BLaER1 treated with 17β-estradiol and CSF1 and Interleukin-3, amounts not matched to agents 10 nM and 100 nM (cell line): ENCODE measurements around the gene DLG2.

Experiments
- H3K27ac ChIP-seq, 11 experiments: shearing (Covaris generic); formaldehyde crosslinking; 2 replicates each; pipeline ENCODE4 v1.8.1; 2022
- H3K27me3 ChIP-seq, 11 experiments: shearing (Covaris generic); formaldehyde crosslinking; 2 replicates each; pipeline ENCODE4 v1.8.1; 2022
- H3K36me3 ChIP-seq, 11 experiments: shearing (Covaris generic); formaldehyde crosslinking; 2 replicates each; pipeline ENCODE4 v1.8.1; 2022
- H3K4me1 ChIP-seq, 10 experiments: shearing (Covaris generic); formaldehyde crosslinking; 2 replicates each; pipeline ENCODE4 v1.8.1; 2022
- H3K4me2 ChIP-seq, 11 experiments: shearing (Covaris generic); formaldehyde crosslinking; 2 replicates each; pipeline ENCODE4 v1.8.1; 2022
- H3K4me3 ChIP-seq, 10 experiments: shearing (Covaris generic); formaldehyde crosslinking; 2 replicates each; pipeline ENCODE4 v1.8.1; 2022
- H3K9ac ChIP-seq, 11 experiments: shearing (Covaris generic); formaldehyde crosslinking; 2 replicates each; pipeline ENCODE4 v1.8.1; 2022
- H3K9me3 ChIP-seq, 11 experiments: shearing (Covaris generic); formaldehyde crosslinking; replicated peaks in 1 of 11; 2 replicates each; pipeline ENCODE4 v1.8.1; 2022
- H4K20me1 ChIP-seq, 11 experiments: shearing (Covaris generic); formaldehyde crosslinking; 2 replicates each; pipeline ENCODE4 v1.8.1; 2022
- Cebpa-rat ChIP-seq, 11 experiments: shearing (Covaris generic); IDR thresholded peaks; 2 replicates each; pipeline ENCODE4 v1.8.1; 2022

DLG2 gene

DNA sequence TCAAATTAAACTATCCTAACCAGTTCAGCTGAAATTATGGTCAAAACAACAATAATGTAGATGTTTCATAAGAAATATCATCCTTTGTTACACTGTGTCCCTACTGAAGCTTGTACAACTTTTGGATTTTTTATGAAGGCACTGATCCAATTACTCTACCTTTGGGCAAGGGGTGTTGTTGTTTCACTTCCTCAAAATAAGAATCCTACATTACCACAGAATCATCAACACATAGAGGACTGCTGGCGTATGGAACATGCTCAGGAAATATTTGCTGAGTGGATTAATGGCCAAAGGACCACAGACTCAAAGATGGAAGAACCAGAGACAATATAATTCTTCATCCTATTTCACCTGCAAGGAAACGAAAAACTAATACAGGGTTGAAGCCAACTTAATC is 1433.4 kb downstream of the DLG2 start:
- no peak overlapping the region for H3K27ac ChIP-seq
- H3K4me1 ChIP-seq: peaks cover 0 to 14% (median 0%) of the 10 kb centered on the region in 10 experiments; a peak in 3 of 20 replicates
- no peak for TF ChIP-seq Cebpa-rat (IDR thresholded peaks at IDR 0.05)
- no peaks in the 10 kb centered on the region for H3K36me3 ChIP-seq
- H3K4me3 ChIP-seq: no peak overlapping the region
- peaks cover 0 to 12% (median 8%) of the 10 kb centered on the region in 11 experiments; a peak in 14 of 22 replicates for H3K9me3 ChIP-seq
- no peaks in the 10 kb centered on the region for H4K20me1 ChIP-seq
- H3K9ac ChIP-seq: no peak overlapping the region
- H3K4me2 ChIP-seq: no peak overlapping the region
- no peaks in the 10 kb centered on the region for H3K27me3 ChIP-seq

DNA sequence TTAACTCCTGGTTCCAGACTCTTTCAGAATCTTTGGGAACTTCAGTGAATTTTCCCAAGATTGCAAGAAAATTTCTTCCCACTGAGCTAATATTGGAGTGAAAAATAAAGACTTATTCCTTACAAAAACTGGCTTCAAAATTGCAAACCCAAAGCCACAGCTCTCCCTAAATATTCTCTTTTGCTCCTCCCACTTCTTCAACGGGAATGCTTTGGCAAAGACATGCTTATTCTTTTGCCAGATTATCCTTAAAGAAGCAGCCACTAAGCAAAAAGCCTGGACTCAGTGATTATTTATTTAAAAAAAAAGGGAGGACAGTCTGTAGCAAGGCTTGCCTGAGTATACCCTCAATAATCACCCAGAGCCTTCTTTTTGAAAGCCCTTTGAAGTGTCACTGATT is 1438.6 kb downstream of the DLG2 start:
- H3K27ac ChIP-seq: no peak overlapping the region
- no peak overlapping the region for H3K4me3 ChIP-seq
- H3K36me3 ChIP-seq: no peaks in the 10 kb centered on the region
- H3K9me3 ChIP-seq: no peaks in the 10 kb centered on the region
- TF ChIP-seq Cebpa-rat (IDR thresholded peaks at IDR 0.05): no peak
- H3K4me2 ChIP-seq: no peak overlapping the region
- H4K20me1 ChIP-seq: no peaks in the 10 kb centered on the region
- H3K9ac ChIP-seq: no peak overlapping the region
- no peaks in the 10 kb centered on the region for H3K27me3 ChIP-seq
- H3K4me1 ChIP-seq: peaks cover 0 to 14% (median 0%) of the 10 kb centered on the region in 10 experiments; a peak in 3 of 20 replicates

DNA sequence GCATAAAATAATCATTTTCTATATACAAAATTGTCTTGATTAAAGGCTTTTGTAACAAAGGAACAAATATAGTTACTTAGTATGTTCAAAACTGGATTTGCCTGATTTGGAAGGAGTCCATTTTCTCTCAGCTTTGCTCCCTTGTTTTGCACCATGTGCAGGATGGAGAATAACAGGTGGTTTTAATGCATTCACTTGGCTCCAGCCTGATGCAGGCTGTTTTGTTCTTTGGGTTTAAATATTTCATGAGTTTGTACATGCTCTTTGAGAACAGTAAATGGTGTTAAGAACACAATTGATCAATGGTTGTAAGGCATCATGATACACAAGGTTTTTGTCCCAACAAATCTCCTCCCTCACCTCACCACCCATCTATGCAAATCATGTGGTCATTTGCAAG is 1454.1 kb downstream of the DLG2 start:
- H3K4me1 ChIP-seq: no peaks in the 10 kb centered on the region
- H3K9ac ChIP-seq: no peak overlapping the region
- H3K4me2 ChIP-seq: no peak overlapping the region
- no peaks in the 10 kb centered on the region for H3K9me3 ChIP-seq
- no peak overlapping the region for H3K27ac ChIP-seq
- TF ChIP-seq Cebpa-rat (IDR thresholded peaks at IDR 0.05): no peak
- no peak overlapping the region for H3K4me3 ChIP-seq
- no peaks in the 10 kb centered on the region for H4K20me1 ChIP-seq
- no peaks in the 10 kb centered on the region for H3K27me3 ChIP-seq
- H3K36me3 ChIP-seq: no peaks in the 10 kb centered on the region

DNA sequence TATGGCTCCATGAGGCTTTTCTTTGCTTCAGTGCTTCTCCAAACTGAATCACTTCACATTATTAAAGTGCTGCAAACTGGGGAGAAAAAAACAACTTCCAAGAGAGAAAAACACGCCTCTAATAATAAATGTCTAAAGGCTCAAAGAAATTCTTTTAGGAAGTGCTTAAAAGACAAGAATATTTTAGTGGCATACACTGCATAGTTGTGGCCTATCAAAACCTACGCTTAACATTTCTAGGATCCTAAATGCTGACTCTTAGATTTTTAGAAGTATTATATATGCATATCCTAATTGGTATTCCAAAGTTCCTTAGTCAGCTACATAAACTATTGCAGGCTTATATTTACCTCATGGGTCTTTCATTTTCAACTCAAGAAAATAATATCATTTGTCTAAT is 1462.0 kb downstream of the DLG2 start:
- TF ChIP-seq Cebpa-rat (IDR thresholded peaks at IDR 0.05): no peak
- Histone ChIP-seq H3K9me3 (no peaks in the 10 kb centered on the region), H3K27me3 (no peaks in the 10 kb centered on the region), H3K4me2 (no peak overlapping the region), H3K4me3 (no peak overlapping the region), H3K36me3 (no peaks in the 10 kb centered on the region), H4K20me1 (no peaks in the 10 kb centered on the region), H3K27ac (no peak overlapping the region), H3K9ac (no peak overlapping the region), H3K4me1 (no peaks in the 10 kb centered on the region)

DNA sequence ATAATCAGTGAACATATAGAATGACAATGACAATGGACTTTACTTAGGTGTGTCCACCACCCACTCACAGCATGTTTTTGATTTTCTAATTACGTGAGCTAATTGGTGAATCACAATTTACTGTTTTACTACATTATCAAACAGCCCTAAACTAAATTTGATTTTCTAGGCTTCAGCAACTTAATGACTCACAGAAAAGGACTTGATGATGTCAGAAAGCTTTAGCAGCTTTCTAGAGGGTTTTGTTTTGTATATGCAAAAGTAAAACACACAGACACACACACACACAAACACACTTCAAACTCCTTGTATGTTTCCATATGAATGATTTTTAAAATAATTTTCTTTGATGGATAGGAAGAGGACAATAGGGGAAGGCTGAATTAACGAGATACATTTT is 1462.4 kb downstream of the DLG2 start:
- Histone ChIP-seq H3K9ac (no peak overlapping the region), H3K27me3 (no peaks in the 10 kb centered on the region), H3K4me3 (no peak overlapping the region), H3K4me1 (no peaks in the 10 kb centered on the region), H3K9me3 (no peaks in the 10 kb centered on the region), H3K4me2 (no peak overlapping the region), H3K36me3 (no peaks in the 10 kb centered on the region), H3K27ac (no peak overlapping the region), H4K20me1 (no peaks in the 10 kb centered on the region)
- no peak for TF ChIP-seq Cebpa-rat (IDR thresholded peaks at IDR 0.05)

DNA sequence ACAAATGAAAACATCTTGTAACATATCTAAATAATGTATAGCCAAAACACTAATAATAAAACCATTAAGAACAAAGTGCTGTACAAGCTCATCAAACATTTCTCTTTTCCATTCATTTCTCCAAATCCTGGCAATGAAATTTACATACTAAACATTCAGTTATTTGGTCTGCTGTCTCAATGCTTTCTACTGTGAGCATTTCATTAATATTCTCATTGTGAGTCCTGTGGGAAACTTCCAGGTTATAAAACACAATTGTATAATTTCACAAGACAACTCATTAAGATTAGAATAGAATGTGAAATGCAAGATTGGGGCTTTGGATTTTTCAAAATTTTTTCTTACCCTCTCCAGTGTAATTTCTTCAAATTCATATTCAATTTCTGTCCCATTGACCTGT is 1464.0 kb downstream of the DLG2 start:
- no peak overlapping the region for H3K9ac ChIP-seq
- no peaks in the 10 kb centered on the region for H3K9me3 ChIP-seq
- no peak overlapping the region for H3K27ac ChIP-seq
- H3K4me3 ChIP-seq: no peak overlapping the region
- no peak overlapping the region for H3K4me2 ChIP-seq
- no peaks in the 10 kb centered on the region for H3K27me3 ChIP-seq
- TF ChIP-seq Cebpa-rat (IDR thresholded peaks at IDR 0.05): no peak
- no peaks in the 10 kb centered on the region for H4K20me1 ChIP-seq
- no peaks in the 10 kb centered on the region for H3K36me3 ChIP-seq
- H3K4me1 ChIP-seq: no peaks in the 10 kb centered on the region

DNA sequence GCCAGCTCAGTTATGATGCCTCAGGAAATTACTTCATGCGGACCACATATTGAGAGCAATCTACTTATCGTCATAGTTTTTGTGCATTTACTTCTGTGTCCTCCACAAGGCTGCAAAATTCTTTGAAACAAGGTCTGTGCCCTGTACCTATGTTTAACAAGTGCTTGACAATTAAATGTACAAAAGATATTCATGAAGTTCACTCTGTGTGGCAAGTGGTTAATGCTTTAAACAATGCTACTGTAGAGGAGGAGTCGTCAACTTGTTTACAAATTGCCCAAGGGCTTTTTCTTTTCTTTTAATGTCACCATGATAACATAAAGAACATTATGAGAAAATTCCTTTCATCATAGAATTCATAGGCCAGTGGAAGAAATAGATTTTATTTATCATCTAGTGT is 1469.5 kb downstream of the DLG2 start:
- Histone ChIP-seq H3K27ac (no peak overlapping the region), H3K4me1 (no peaks in the 10 kb centered on the region), H3K27me3 (no peaks in the 10 kb centered on the region), H3K9ac (no peak overlapping the region), H3K4me3 (no peak overlapping the region), H4K20me1 (no peaks in the 10 kb centered on the region), H3K36me3 (no peaks in the 10 kb centered on the region), H3K9me3 (no peaks in the 10 kb centered on the region), H3K4me2 (no peak overlapping the region)
- no peak for TF ChIP-seq Cebpa-rat (IDR thresholded peaks at IDR 0.05)

DNA sequence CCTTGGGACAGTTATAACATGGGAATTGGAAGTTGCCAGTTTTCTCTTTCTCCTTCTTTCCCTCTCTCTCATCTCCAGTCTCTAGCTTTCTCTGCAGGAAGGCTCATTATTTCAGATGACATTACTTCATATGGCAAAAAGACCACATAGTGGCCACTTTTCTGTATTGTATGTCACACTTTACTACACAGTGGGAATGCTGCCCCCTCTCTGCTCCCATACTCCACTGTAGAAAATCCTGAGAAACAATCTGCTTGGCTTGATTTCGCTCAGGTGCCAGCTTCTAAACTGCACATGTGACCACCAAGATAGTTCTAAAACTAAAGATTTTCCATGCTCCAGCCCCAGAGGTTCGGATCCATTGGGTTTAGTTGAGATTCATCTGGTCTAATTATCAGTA is 1480.3 kb downstream of the DLG2 start:
- no peaks in the 10 kb centered on the region for H3K4me1 ChIP-seq
- H3K4me2 ChIP-seq: no peak overlapping the region
- H3K9ac ChIP-seq: no peak overlapping the region
- H3K27ac ChIP-seq: no peak overlapping the region
- no peaks in the 10 kb centered on the region for H4K20me1 ChIP-seq
- TF ChIP-seq Cebpa-rat (IDR thresholded peaks at IDR 0.05): no peak
- no peaks in the 10 kb centered on the region for H3K9me3 ChIP-seq
- no peaks in the 10 kb centered on the region for H3K27me3 ChIP-seq
- no peak overlapping the region for H3K4me3 ChIP-seq
- H3K36me3 ChIP-seq: no peaks in the 10 kb centered on the region

DNA sequence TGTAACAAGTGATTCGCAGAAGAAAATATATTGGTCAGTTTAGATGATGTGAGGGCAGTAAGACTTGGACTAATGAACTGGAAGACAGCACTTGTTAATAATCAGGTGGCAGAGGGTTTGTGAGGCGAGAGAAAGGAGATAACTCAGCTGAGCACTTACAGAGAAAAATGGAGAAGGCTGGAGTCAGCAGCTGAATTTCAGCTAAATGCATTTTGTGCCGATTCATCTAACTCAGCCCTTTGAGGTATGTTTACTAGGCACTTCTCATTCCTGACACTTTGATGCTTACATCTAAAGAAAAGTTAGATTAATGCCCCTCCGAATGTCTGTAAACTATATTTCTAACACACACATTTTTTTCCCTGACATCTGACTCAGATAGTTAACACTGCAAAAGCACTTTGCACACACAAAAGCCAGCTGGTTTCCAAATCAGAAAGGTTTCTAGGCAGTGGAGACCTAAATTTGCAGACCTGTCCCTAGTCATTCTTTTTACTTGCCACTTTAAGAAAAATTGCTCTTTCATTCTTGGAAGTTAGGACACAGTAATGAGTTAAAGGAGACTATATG is 1481.4 kb downstream of the DLG2 start:
- no peak overlapping the region for H3K27ac ChIP-seq
- no peak for TF ChIP-seq Cebpa-rat (IDR thresholded peaks at IDR 0.05)
- H3K4me1 ChIP-seq: no peaks in the 10 kb centered on the region
- no peaks in the 10 kb centered on the region for H4K20me1 ChIP-seq
- H3K36me3 ChIP-seq: no peaks in the 10 kb centered on the region
- H3K27me3 ChIP-seq: no peaks in the 10 kb centered on the region
- no peak overlapping the region for H3K4me3 ChIP-seq
- no peak overlapping the region for H3K4me2 ChIP-seq
- H3K9ac ChIP-seq: no peak overlapping the region
- H3K9me3 ChIP-seq: no peaks in the 10 kb centered on the region

DNA sequence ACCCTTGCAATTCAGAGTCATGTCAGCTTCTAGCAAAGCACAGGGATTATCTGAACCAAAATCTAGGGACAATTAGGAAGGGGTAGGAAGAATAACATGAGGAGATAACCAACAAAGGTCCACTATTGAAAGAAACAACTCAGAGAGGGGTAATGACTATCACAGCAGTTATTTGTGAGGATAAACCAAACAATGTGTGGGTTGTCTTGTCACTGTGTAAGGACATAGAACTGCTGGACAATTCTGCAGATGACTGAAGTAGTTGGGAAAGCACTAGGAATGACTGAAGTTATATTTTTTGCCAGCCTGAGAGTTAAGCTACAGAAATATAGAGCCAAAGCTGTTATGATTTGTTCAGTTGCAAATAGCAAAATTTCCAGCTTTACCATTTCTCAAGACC is 1482.6 kb downstream of the DLG2 start:
- no peaks in the 10 kb centered on the region for H3K27me3 ChIP-seq
- no peaks in the 10 kb centered on the region for H3K4me1 ChIP-seq
- H3K36me3 ChIP-seq: no peaks in the 10 kb centered on the region
- H4K20me1 ChIP-seq: no peaks in the 10 kb centered on the region
- H3K4me2 ChIP-seq: no peak overlapping the region
- no peak overlapping the region for H3K27ac ChIP-seq
- no peaks in the 10 kb centered on the region for H3K9me3 ChIP-seq
- TF ChIP-seq Cebpa-rat (IDR thresholded peaks at IDR 0.05): no peak
- no peak overlapping the region for H3K4me3 ChIP-seq
- H3K9ac ChIP-seq: no peak overlapping the region
